A549 (cell line): ENCODE measurements around the gene VSTM4. TPM values are rescaled to one million over a fixed set of nuclear protein-coding genes. Genes with fewer than 3 reads are reported as not detected.

Source experiments
- ATAC-seq, 2 experiments: fragments of 200-7000 bp in 1 of 2; fragments of >200 bp in 1 of 2; cut with Nextera tagmentation in 1 of 2; cut with Tn5 transposase in 1 of 2; 3 replicates each; pipeline versions ENCODE4 v1.8.0 to v1.9.1; 2018 to 2020; ENCODE audit warnings: mild to moderate bottlenecking in 1 of 2, moderate library complexity in 1 of 2
- CTCF ChIA-PET: fragments of 300-600 bp; sonication (Branson Sonifier 250); formaldehyde crosslinking; extraction: SDS; loops from one replicate; lab custom pipeline; 2021; ENCODE audit warnings: antibody characterized with exemption, inconsistent platforms; lab: Yijun Ruan, JAX
- POLR2A ChIA-PET: fragments of 350-600 bp; formaldehyde crosslinking; extraction: SDS; loops from one replicate; lab custom pipeline; 2021; ENCODE audit warnings: antibody characterized with exemption, inconsistent platforms; lab: Yijun Ruan, JAX
- DNase-seq, 2 experiments: peaks; one replicate each; pipeline versions ENCODE4 v3.0.0 to v3.0.0-alpha.2; 2011 to 2016; ENCODE audit warnings: low read depth in 1 of 2, low spot score in 1 of 2
- FAIRE-seq: peaks from 2 replicates; lab custom pipeline; 2011; peaks lifted over from hg19 to GRCh38; lab: Jason Lieb, UNC
- H3K27ac ChIP-seq, 2 experiments: fragments of >200 bp; sonication (Bioruptor Twin); formaldehyde crosslinking; 3 replicates each; pipeline ENCODE4 v1.5.1; 2016 to 2017
- H3K4me1 ChIP-seq: fragments of >200 bp; sonication (Bioruptor Twin); formaldehyde crosslinking; 3 replicates; pipeline ENCODE4 v1.6.1; 2016
- H3K4me2 ChIP-seq: fragments of >200 bp; sonication (Bioruptor Twin); formaldehyde crosslinking; 3 replicates; pipeline ENCODE4 v1.6.1; 2016
- H3K4me3 ChIP-seq: fragments of >200 bp; sonication (Bioruptor Twin); formaldehyde crosslinking; 3 replicates; pipeline ENCODE4 v1.5.1; 2016
- H3K9me3 ChIP-seq: fragments of >200 bp; sonication (Bioruptor Twin); formaldehyde crosslinking; 3 replicates; pipeline ENCODE4 v1.6.1; 2016
- CBX2 ChIP-seq: fragments of 200-600 bp; sonication (generic); IDR thresholded peaks from 2 replicates; pipeline ENCODE4 v1.6.1; 2016; ENCODE audit warnings: low read depth, mild to moderate bottlenecking, borderline replicate concordance
- CEBPB ChIP-seq, 2 experiments: fragments of >200 bp in 1 of 2; sonication (Bioruptor Twin) in 1 of 2; formaldehyde crosslinking in 1 of 2; IDR thresholded peaks; 2 replicates each; pipeline ENCODE4 v1.6.1; 2012 to 2016
- EP300 ChIP-seq, 2 experiments: fragments of >200 bp; sonication (Bioruptor Twin); formaldehyde crosslinking; IDR thresholded peaks; 2 replicates in 1 of 2; 3 replicates in 1 of 2; pipeline ENCODE4 v1.6.1; 2016 to 2017
- ESRRA ChIP-seq: fragments of 150-350 bp; IDR thresholded peaks from 2 replicates; pipeline ENCODE4 v1.6.1; 2014; ENCODE audit warnings: mild to moderate bottlenecking, low read length, borderline replicate concordance
- FOSB ChIP-seq: fragments of 250-450 bp; sonication (Bioruptor Pico); IDR thresholded peaks from 2 replicates; pipeline ENCODE4 v1.5.0; 2020; ENCODE audit warnings: mild to moderate bottlenecking, moderate library complexity
- FOSL2 ChIP-seq, 2 experiments: fragments of 450-650 bp in 1 of 2; fragments of >200 bp in 1 of 2; sonication (Bioruptor Twin) in 1 of 2; formaldehyde crosslinking; IDR thresholded peaks; 2 replicates each; pipeline versions ENCODE4 v1.5.0 to v1.6.1; 2016 to 2020; ENCODE audit warnings: mild to moderate bottlenecking in 1 of 2, moderate library complexity in 1 of 2
- HDAC2 ChIP-seq: fragments of 200-600 bp; sonication (generic); IDR thresholded peaks from 2 replicates; pipeline ENCODE4 v1.6.1; 2016
- HEYL ChIP-seq: fragments of 250-450 bp; sonication (Bioruptor Pico); IDR thresholded peaks from 2 replicates; pipeline ENCODE4 v1.8.0; 2021; ENCODE audit warnings: mild to moderate bottlenecking, moderate library complexity
- HOXB13 ChIP-seq: fragments of 250-450 bp; sonication (Bioruptor Pico); IDR thresholded peaks from 2 replicates; pipeline ENCODE4 v1.5.0; 2020; ENCODE audit warnings: low read depth, mild to moderate bottlenecking, moderate library complexity
- HOXB5 ChIP-seq: fragments of 250-450 bp; sonication (Bioruptor Pico); IDR thresholded peaks from 2 replicates; pipeline ENCODE4 v1.5.0; 2020; ENCODE audit warnings: mild to moderate bottlenecking, moderate library complexity
- JUN ChIP-seq, 2 experiments: fragments of >200 bp; sonication (Bioruptor Twin); formaldehyde crosslinking; IDR thresholded peaks; 2 replicates in 1 of 2; 3 replicates in 1 of 2; pipeline ENCODE4 v1.6.1; 2016 to 2017
- KDM1A ChIP-seq: fragments of 200-600 bp; sonication (generic); IDR thresholded peaks from 2 replicates; pipeline ENCODE4 v1.6.1; 2016; ENCODE audit warnings: low read depth, mild to moderate bottlenecking
- MAZ ChIP-seq: fragments of 150-350 bp; IDR thresholded peaks from 2 replicates; pipeline ENCODE4 v1.6.1; 2014; ENCODE audit warnings: antibody characterized with exemption, low read depth, low read length, borderline replicate concordance
- NFE2L2 ChIP-seq: fragments of 150-350 bp; conservative IDR thresholded peaks from 2 replicates; pipeline ENCODE4 v1.6.1; 2014; ENCODE audit warnings: low read length
- NR3C1 ChIP-seq: fragments of >200 bp; sonication (Bioruptor Twin); formaldehyde crosslinking; IDR thresholded peaks from 3 replicates; pipeline ENCODE4 v1.6.1; 2017
- PHF8 ChIP-seq: fragments of 200-600 bp; sonication (generic); IDR thresholded peaks from 2 replicates; pipeline ENCODE4 v1.6.1; 2016; ENCODE audit warnings: low read depth, mild to moderate bottlenecking, antibody characterized with exemption, moderate library complexity, borderline replicate concordance
- RAD21 ChIP-seq, 2 experiments: fragments of >200 bp in 1 of 2; sonication (Bioruptor Twin) in 1 of 2; formaldehyde crosslinking in 1 of 2; IDR thresholded peaks in 1 of 2; conservative IDR thresholded peaks in 1 of 2; 2 replicates in 1 of 2; 3 replicates in 1 of 2; pipeline ENCODE4 v1.6.1; 2012 to 2018; ENCODE audit warnings: inconsistent platforms in 1 of 2
- RARB ChIP-seq: fragments of 250-450 bp; sonication (Bioruptor Pico); IDR thresholded peaks from 2 replicates; pipeline ENCODE4 v1.8.0; 2021; ENCODE audit warnings: mild to moderate bottlenecking, moderate library complexity
- RFX5 ChIP-seq: fragments of 450-650 bp; IDR thresholded peaks from 2 replicates; pipeline ENCODE4 v1.7.1; 2014; ENCODE audit warnings: antibody characterized with exemption, mild to moderate bottlenecking, moderate library complexity
- RNF2 ChIP-seq: fragments of 200-600 bp; sonication (generic); IDR thresholded peaks from 2 replicates; pipeline ENCODE4 v1.6.1; 2016; ENCODE audit warnings: low read depth, mild to moderate bottlenecking, antibody characterized with exemption, moderate library complexity, borderline replicate concordance
- SMC3 ChIP-seq: fragments of >200 bp; sonication (Bioruptor Twin); formaldehyde crosslinking; IDR thresholded peaks from 3 replicates; pipeline ENCODE4 v1.6.1; 2018; ENCODE audit warnings: inconsistent platforms
- SREBF2 ChIP-seq: fragments of 450-650 bp; IDR thresholded peaks from 2 replicates; pipeline ENCODE4 v1.6.1; 2014; ENCODE audit warnings: mild to moderate bottlenecking, moderate library complexity
- TFCP2L1 ChIP-seq: fragments of 250-450 bp; sonication (Bioruptor Pico); IDR thresholded peaks from 2 replicates; pipeline ENCODE4 v1.5.0; 2021; ENCODE audit warnings: mild to moderate bottlenecking
- TP53 ChIP-seq: fragments of 250-450 bp; sonication (Bioruptor Pico); IDR thresholded peaks from 2 replicates; pipeline ENCODE4 v1.5.0; 2021; ENCODE audit warnings: mild to moderate bottlenecking, moderate library complexity
- ZFP36 ChIP-seq: fragments of 450-650 bp; IDR thresholded peaks from 2 replicates; pipeline ENCODE4 v1.6.1; 2014; ENCODE audit warnings: borderline replicate concordance; ENCODE audit not compliant: partially characterized antibody
- ZNF302 ChIP-seq: fragments of 250-450 bp; sonication (Bioruptor Pico); IDR thresholded peaks from 2 replicates; pipeline ENCODE4 v1.9.0; 2021; ENCODE audit warnings: inconsistent platforms, mild to moderate bottlenecking, moderate library complexity
- WGBS: methylation state at CpG from one replicate; pipeline ENCODE4 v1.1.6; 2017; ENCODE audit errors: missing lambda C conversion rate; 5-methylcytosine and 5-hydroxymethylcytosine counted together
- polyA plus RNA-seq, 4 experiments: library from polyadenylated mRNA; depleted of rRNA in 3 of 4; stranded (reverse); fragments of >200 nt; fragmentation: RNase III in 1 of 4; extraction: RNeasy Plus Mini Kit Qiagen cat#74134 plus additional on column Dnase treatment in 1 of 4; gene quantifications; 2 replicates in 3 of 4; 3 replicates in 1 of 4; pipeline ENCODE4 v1.2.3, GENCODE V29; 2011 to 2017
- TF ChIP-seq, protein P1 (sequence below): fragments of 200-600 bp; sonication (generic); IDR thresholded peaks from 2 replicates; pipeline ENCODE4 v1.6.1; 2016; ENCODE audit warnings: antibody characterized with exemption, mild to moderate bottlenecking, moderate library complexity
- TF ChIP-seq, protein P2 (sequence below): IDR thresholded peaks from 2 replicates; pipeline ENCODE4 v1.6.1; 2012
- TF ChIP-seq, protein P3 (sequence below): fragments of >200 bp; sonication (Bioruptor Twin); formaldehyde crosslinking; IDR thresholded peaks from 2 replicates; pipeline ENCODE4 v1.6.1; 2016

Gene VSTM4
- polyA plus RNA-seq, 2 of the 4 experiments (the other 2 are of a cell fraction) = 0.18 to 0.53 TPM

- H3K9me3 ChIP-seq = no peaks in the 10 kb centered on the region
- DNase-seq = no peak
- no peak overlapping the region for H3K4me3 ChIP-seq
- no peak overlapping the region for H3K27ac ChIP-seq
- H3K4me2 ChIP-seq = no peak overlapping the region
- CTCF ChIA-PET = no interaction called here
- POLR2A ChIA-PET = no interaction called here
- TF ChIP-seq HDAC2 = no peak
- TF ChIP-seq CEBPB (IDR thresholded peaks at IDR 0.05) = no peak
- no peak for TF ChIP-seq ESRRA
- TF ChIP-seq EP300 (IDR thresholded peaks at IDR 0.05) = no peak
- no peak for TF ChIP-seq KDM1A
- no peak for TF ChIP-seq NFE2L2
- TF ChIP-seq, protein P1, sequence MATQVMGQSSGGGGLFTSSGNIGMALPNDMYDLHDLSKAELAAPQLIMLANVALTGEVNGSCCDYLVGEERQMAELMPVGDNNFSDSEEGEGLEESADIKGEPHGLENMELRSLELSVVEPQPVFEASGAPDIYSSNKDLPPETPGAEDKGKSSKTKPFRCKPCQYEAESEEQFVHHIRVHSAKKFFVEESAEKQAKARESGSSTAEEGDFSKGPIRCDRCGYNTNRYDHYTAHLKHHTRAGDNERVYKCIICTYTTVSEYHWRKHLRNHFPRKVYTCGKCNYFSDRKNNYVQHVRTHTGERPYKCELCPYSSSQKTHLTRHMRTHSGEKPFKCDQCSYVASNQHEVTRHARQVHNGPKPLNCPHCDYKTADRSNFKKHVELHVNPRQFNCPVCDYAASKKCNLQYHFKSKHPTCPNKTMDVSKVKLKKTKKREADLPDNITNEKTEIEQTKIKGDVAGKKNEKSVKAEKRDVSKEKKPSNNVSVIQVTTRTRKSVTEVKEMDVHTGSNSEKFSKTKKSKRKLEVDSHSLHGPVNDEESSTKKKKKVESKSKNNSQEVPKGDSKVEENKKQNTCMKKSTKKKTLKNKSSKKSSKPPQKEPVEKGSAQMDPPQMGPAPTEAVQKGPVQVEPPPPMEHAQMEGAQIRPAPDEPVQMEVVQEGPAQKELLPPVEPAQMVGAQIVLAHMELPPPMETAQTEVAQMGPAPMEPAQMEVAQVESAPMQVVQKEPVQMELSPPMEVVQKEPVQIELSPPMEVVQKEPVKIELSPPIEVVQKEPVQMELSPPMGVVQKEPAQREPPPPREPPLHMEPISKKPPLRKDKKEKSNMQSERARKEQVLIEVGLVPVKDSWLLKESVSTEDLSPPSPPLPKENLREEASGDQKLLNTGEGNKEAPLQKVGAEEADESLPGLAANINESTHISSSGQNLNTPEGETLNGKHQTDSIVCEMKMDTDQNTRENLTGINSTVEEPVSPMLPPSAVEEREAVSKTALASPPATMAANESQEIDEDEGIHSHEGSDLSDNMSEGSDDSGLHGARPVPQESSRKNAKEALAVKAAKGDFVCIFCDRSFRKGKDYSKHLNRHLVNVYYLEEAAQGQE = no peak
- TF ChIP-seq RNF2 = no peak
- no peak for TF ChIP-seq ZFP36
- TF ChIP-seq TP53 (CRISPR knock-in tag) = no peak
- TF ChIP-seq, all 56 proteins: peak for 0
- no peak for ATAC-seq
- WGBS = 39% methylated on average over 8 of the region's 8 CpGs
- no peak for FAIRE-seq
- no peaks in the 10 kb centered on the region for H3K4me1 ChIP-seq
Observed at GRCh38 chr10:49096890-49097445, 18.4 kb downstream of the VSTM4 start.

DNA sequence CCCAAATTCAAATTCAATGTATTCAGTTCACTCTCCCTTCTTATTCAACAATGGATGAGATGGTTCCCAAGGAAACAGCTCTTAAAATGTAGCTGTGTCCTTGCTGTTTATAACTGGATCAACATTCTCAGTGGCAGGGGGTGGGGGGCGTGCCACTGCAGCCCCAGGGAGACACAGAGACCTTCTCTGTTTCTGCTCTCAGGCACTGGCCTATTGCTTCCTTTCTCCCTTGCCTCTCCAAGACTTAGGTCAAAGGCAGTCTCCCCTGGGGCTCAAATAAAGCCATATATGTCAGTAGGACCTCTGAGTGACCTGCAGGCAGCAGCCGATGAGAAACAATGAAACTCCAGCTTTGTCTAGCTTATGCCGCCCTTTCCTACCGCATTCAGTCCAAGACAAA, 20.7 kb downstream of the VSTM4 start:
- H3K4me3 ChIP-seq = no peak overlapping the region
- FAIRE-seq (no peak), DNase-seq (no peak), ATAC-seq (no peak)
- H3K27ac ChIP-seq = no peak overlapping the region
- TF ChIP-seq ZNF302 (CRISPR knock-in tag) (no peak), HEYL (no peak)
- TF ChIP-seq, protein P2, sequence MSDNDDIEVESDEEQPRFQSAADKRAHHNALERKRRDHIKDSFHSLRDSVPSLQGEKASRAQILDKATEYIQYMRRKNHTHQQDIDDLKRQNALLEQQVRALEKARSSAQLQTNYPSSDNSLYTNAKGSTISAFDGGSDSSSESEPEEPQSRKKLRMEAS = no peak
- H3K4me1 ChIP-seq = no peaks in the 10 kb centered on the region
- 65% methylated on average over 4 of the region's 4 CpGs for WGBS
- H3K9me3 ChIP-seq = no peaks in the 10 kb centered on the region
- H3K4me2 ChIP-seq = no peak overlapping the region
- ChIA-PET POLR2A (no interaction called here), CTCF (interaction anchor here (1.4 kb wide), 1 partner anchor 14 kb away, joined by 3 read pairs; no protein-coding TSS in a partner anchor)

DNA sequence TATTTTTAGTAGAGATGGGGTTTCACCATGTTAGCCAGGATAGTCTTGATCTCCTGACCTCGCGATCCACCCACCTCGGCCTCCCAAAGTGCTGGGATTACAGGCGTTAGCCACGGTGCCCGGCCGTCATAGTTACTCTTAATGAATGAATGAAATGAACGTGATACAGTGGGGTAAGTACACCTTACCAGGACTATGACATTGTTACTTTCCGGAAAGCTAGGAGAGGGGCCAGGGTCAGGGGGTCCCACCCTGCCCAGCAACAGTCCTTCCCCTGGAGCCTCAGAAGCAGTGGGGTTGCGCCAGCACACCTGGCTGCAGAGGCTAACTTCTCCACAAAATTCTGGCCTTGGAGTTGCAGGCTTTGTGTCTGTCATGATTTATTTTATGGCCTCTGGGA, 21.4 kb downstream of the VSTM4 start:
- Histone ChIP-seq H3K4me3 (no peak overlapping the region), H3K9me3 (no peaks in the 10 kb centered on the region), H3K27ac (no peak overlapping the region), H3K4me2 (no peak overlapping the region), H3K4me1 (no peaks in the 10 kb centered on the region)
- ATAC-seq = no peak
- ChIA-PET POLR2A (no interaction called here), CTCF (interaction anchor here (1.4 kb wide), 1 partner anchor 13 kb away, joined by 3 read pairs; no protein-coding TSS in a partner anchor)
- FAIRE-seq = no peak
- TF ChIP-seq MAZ (no peak), HOXB13 (CRISPR knock-in tag) (no peak), NR3C1 (no peak), RARB (CRISPR knock-in tag) (no peak), FOSL2 (IDR thresholded peaks at IDR 0.05) (no peak), FOSL2 (CRISPR knock-in tag; IDR thresholded peaks at IDR 0.05) (no peak), RAD21 (conservative IDR thresholded peaks at IDR 0.05 in 1 of 2, IDR thresholded peaks at IDR 0.05 in 1 of 2) (no peak), JUN (IDR thresholded peaks at IDR 0.05) (no peak), ZFP36 (no peak), CBX2 (no peak), HOXB5 (no peak), TFCP2L1 (CRISPR knock-in tag) (no peak), KDM1A (no peak), SMC3 (no peak), SREBF2 (no peak), TP53 (CRISPR knock-in tag) (no peak), RFX5 (no peak), FOSB (no peak), PHF8 (no peak)
- TF ChIP-seq, protein P3, sequence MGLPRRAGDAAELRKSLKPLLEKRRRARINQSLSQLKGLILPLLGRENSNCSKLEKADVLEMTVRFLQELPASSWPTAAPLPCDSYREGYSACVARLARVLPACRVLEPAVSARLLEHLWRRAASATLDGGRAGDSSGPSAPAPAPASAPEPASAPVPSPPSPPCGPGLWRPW = no peak
- WGBS = 56% methylated on average over 10 of the region's 10 CpGs
- no peak for DNase-seq
